GM21737 (cell line): ENCODE results near the gene LRRFIP1.

ENCODE experiments used
- ATAC-seq: cut with Tn5 transposase; IDR thresholded peaks from one replicate; pipeline ENCODE4 v1.9.1; 2021; ENCODE audit warnings: mild to moderate bottlenecking, moderate library complexity; ENCODE audit not compliant: unreplicated experiment

The LRRFIP1 gene

DNA sequence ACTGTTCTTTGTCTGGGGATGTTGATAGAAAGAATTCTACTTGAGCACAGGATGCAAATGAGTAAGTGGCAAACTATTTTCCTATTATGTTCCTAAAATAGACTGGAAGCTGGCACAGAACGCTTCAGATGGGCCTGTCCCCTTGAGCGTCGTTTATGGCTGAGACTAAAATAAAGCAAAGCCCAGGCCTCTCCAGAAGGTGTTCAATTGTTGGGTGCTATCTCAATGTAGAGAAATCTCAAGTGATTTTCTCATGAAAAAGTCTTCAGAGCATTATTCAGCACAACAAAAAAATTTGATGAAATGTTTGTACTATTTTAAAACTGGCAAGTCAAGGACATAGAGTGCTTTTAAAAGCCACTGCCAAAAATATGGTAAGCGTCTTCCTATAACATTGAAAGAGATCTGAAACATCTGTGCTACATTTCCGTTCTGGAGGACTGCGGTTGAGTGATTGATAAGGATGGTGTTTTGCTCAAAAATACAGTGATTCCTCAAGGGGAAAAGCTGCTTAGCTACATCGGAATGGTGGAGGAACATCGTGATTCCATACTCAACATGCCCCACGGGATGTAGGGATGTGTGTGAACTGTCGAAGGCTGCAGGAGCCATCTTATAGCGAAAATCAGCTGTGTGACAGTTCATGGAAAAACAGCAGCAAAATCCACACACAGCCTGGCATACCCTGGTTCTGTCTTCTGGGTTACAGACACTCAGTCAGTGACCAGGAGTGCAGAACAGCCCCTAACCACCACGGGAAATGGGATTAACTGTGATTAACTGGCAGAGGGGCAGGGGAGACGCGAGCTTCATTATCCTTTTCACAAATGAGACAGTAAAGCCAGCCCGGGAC lies 10.4 kb upstream of the LRRFIP1 start:
- no peak for ATAC-seq

DNA sequence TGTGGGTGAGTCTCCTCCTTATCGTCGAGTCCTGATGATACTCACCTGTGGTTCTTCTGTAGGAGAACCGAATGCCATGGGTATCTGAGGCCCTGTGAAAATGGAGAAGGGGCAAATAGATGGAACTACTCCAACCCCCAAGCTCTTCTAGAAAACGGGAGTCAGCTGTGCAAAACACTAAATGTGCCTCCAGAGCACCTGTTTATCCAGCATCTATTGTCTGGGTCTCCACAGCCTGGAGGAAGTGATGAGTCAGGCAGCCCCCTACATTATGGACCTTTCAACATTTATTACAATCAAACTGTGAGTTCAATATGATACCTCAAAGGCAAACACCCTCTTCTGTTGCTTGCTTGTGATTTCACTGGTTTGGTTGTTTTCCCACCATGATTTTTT lies 9.8 kb upstream of the LRRFIP1 start:
- ATAC-seq: no peak

DNA sequence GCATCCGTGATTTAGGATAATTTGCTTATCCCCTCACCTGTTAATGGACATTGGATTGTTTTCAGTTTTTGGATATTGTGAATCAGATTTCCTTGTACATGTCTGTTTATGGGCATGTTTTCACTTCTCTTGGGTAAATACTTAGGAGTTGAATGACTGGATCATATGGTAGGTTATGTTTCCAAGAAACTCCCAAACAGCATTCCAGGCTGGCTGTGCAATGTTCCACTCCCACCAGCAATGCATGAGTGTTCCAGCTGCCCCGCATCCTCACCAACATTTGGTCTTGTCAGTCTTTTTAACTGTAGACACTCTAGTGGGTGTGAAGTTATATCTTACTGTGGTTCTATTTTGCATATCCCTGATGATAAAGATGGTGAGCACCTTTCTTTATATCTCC lies 8.9 kb upstream of the LRRFIP1 start:
- no peak for ATAC-seq

DNA sequence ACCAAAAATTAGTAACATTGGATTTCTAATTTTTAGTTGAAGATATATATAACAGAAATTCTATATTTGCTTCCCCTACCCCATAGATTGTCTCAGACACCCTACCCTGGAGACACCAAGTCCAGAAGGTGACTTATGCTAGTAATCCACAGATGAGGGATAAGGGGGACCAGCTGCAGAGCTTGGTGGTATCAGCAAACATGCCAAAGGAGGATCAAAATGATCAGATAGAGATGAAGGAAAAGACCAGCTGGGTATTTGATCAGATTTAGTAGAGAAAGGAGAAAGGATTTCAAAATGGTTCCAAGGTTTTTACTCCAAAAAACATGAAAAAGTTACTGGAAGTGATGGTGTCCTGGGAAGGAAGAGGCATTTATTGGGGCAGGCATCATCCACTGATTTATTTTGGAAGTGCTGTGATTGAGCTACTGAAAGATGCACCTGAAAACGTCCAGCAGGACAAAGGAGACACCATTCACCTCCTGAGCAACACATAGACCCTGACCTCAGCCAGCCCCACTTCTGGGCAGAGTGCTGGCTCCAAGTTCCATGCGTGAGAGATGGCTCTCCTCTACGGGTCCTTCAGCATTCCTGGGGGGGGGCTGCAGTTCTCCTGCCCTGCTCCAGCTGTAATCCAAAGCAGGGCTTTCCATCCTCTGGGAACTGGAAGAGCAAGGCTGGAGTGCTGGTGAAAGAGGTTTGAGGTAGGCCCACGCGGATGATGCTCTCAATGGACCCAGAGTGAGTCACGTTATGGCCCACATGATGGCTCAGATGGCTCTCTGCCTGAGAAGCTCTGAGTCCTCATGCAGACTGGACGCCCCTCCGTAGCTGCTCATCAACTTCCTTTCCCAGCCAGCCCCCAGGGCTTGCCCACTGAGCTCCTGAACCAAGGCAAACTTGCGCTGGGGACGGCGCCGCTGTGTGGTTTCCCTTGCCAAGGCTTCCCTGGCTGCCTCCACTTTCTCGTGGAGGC lies 3.7 kb upstream of the LRRFIP1 start:
- no peak for ATAC-seq

DNA sequence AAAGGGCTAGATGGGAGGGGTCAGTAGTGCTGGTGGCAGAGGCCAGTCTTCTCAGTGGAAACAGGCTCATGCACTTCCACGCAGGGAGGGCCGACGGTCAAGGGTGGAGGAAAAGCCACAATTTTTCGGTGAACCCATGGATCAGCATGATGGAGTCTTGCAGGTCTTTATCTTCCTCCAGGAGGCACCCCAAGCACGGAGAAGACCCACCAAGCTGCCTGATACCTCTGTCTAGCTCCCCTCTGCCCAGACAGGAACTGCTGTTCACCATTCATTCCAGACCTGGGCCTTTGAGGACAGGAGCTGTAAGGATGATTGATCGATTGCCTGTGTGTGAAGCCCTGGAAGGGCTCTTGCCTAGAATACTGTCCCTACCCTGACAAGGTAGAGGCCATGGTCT lies 2.8 kb upstream of the LRRFIP1 start:
- no peak for ATAC-seq

DNA sequence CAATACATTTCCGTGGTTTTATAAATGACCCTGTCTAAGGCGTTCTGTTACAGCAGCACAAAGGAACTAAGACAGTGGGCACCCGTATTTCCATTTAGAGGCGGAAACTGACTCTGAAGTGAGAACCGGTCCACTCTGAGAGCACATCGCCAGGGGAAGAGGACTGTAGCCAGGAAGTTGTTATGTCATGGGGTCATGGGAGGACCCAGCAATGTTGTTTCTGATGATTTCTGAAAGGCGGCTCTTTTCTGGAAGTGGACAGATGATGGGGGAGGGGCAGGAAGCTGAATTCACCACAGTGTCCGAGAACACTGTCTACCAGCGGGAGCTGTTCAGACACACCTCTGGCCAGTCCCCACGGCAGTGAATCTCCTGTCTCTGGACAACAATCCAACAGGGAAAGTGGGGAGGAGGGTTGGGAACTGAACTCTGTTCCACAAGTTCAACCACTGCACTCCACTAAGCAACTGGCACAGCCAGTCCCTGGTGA lies 2.1 kb upstream of the LRRFIP1 start:
- ATAC-seq: no peak

DNA sequence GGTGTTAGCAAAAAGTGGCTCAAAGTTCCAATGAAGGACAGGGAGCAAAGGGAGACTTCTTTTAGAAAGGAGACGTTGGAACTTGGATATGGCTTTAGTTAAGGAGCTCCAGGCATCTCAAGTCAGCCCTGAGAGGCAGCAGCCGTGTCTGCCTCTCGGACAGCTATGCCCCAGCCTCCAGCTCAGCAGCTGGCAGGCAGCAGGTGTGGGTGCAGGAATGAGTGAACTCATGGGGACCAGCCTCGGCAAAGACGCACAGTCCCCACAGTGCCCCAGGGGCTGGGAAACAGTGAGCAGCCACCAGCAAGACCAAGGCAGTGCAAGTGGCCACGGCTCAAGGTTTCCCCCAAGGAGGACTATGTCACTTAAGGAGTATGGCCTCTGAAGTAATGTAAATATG lies 1.6 kb upstream of the LRRFIP1 start:
- ATAC-seq: no peak

DNA sequence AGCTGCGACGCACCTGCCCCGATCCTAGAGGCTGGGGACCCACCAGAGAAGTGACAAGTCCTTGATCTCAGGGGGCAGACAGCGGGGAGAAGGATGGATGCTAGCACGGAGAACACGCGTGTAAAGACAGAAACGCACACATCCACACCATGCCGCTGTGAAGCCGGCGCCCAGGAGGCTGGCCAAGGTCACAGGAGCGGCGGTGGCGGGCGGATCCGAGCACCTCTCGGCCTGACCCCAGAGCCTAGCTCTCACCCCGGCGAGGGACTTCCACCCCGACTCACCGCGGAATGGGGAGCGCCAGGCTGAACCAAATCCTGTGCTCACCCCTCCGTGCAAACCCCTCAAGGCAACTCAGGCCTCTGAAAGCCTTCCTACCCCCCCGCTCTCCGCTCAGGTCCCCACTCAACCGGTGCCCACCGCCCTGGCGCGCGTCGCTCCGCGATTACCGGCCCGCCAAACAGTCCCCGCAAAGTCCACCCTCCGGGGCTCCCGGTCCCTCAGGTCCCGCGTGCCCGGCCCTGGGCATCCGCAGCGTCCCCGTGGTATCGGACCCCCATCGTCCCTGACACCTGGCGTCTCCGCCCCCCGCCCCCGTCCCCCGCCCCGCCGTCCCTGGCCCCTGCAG lies 460 bp upstream of the LRRFIP1 start:
- no peak for ATAC-seq

DNA sequence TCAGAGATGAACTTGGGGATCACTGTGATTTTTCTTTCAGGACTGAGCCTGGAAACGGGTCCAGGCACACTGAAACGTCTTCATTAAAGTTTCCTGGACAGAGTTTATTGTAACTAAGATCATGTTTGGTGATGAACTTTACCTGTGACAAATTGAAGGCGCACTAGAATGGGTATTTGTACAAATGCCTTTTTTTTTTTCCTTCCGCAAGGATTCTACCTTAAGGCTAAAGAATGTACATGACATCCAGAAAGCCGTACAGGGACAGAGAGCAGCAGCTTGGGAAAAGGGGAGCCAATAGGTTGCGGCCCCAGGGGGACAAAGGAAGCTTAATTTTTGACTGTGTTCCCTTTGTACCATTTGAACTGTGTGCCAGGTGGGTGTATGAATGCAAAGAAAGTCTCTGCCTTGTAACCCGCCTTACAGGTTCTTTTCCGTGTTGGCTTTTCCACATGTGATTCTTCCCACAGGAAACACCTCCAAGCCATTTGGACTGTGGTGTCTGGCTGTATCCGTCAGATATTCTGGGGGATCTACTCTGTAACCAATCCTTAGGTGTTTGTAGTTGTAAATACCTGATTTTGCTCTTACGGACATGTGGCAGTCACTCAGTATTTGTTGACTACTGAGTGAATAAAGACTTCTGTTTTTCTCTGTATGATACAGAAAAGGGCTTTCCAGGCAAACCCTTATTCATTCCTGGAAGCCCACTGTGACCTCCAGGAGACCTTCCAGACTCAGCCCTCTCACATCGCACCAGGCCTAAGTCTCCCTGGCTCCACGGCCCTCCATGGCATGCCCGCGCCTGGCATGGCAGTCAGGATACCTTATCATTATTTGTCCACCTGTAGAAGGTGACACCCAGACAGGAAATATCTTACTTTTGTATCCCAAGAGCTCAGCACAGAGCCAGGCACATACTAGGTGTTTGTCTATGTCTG lies 1.1 kb downstream of the LRRFIP1 start:
- ATAC-seq: no peak

DNA sequence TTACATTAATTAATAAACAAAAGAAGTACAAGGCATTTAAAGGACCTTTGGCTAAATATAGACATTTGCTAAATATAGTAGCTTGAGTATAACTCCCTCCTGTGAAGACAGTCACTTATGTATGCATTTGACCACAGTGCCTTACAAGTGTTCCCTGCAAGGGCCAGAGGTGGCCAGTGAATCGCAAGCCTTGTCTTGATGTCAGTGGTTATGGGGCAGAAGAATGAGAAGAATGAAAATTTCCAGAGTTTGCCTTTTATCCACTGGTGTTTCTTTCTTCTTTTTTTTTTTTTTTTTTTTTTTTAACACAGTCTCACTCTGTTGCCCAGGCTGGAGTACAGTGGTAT lies 1.8 kb downstream of the LRRFIP1 start:
- ATAC-seq: no peak

DNA sequence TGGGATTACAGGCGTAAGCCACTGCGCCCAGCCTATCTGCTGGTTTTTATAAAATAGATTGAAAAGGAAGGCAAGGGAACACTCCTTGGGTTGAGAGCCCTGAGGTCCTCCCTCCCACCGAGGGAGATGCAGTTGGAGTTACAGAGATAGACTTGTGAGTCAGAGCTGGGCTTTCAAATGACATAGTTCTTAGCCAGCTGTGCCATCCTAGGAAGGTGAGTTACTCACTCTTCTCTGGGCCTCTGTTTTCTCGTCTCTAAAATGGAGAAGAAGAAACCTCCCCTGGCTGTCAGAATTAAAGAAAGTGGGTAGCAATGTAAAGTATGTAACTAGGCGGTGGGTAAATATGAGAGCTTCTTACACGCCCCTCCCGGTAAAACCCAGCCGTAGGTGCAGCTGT lies 2.4 kb downstream of the LRRFIP1 start:
- no peak for ATAC-seq

DNA sequence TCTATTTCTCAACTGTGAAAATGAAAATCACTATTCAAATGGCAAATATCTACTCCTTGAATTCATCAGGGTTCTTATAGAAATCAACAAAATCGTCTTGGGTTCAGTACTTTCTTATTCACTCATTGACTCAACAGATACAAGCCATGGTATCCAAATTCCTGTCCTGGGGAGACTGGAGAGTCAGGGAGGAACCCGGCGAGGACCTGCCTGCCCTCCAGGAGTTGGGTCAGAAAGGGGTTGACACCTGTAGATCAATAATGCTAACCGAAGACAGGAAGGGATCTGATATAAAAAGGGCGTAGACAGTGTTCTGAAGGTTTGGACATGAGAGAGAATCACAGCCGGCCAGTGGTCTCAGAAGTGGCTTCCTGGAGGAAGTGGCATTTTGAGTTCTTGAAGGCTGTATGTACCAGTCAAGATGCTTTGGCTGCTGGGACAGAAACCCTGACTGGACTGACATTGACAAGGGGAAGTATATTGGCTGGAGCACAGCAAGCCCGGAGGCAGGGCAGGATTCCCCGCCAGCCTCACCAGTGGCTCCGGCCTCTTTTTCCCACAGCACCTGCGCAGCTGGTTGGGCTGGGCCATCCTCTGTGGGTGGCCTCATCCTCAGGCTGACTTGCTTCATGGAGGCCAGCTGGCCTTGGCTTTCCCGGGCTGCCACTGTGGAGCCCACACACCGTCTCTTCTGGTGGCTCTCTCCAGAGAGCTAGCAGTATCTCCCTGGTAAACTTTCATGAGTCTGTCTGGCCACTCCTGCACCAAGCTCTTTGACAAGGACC lies 3.0 kb downstream of the LRRFIP1 start:
- ATAC-seq: no peak

DNA sequence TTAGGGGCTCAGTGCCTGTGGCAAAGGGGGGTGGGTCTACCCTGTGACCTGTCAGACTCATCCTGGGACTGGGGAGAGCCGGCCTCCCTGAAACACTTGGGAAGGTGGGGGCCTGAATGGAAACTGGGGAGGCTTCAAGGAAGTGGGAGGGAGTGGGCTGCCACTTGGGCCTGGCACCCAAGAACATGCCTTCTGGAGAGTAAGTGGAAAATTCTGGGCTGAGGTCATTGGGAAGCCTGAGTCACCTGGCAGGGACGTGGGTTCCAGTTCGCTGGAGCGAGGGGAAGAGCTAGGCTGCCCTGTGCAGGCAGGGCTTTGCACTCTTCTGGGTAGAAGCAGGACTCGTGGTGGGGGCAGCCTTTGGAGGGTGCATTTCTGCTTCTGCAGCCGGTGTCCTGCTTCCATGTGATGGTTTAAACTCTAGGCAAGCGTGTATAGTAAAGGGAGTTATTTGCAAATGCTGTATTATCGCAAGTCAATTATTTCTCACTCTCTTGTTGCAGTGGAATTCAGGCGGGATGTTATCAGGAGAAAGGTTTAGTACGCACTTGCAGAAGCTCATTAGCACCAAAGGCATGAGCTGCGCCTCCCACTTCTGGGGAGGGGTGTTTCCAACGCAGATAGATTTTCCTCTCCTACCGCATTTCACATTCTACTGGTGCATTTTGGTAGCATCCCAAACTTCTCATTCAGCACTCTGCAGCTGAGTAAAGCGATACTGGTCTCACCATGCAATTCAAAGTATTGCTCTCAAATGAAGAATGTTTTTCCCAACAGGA lies 3.8 kb downstream of the LRRFIP1 start:
- no peak for ATAC-seq

DNA sequence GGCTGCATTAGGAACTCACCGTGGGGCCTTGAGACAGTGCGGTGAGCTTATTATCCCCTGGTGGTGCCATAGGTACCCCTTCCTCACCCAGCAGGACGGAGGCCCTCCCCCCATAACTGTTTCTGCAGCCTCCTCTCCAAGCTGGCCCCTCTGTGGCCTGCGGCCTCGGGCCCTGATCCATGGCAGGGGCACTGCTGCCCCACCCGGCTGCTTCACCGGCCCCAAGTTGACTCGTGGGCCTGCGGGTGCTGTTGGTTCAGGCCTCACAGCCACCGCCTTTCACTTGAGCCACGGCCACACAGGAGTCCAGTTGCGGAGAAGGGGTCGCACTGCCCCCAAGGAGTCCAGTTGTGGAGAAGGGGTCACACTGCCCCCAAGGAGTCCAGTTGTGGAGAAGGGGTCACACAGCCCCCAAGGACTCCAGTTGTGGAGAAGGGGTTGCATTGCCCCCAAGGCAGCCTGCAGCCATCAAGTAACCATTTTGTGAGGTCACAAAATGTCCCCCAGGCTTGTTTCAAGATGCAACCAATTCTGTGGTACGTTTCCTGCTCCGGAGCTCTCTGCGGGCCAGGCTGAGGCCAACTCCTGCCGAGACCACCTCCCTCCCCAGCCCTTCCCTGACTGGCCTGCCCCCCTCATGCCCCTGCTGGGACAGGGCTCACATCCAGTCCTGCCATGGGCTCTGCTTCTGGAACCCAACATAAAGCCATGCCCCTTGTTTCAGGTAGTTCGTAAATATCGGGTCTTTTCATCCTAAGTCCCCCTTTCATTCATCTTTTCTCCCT lies 4.6 kb downstream of the LRRFIP1 start:
- no peak for ATAC-seq

DNA sequence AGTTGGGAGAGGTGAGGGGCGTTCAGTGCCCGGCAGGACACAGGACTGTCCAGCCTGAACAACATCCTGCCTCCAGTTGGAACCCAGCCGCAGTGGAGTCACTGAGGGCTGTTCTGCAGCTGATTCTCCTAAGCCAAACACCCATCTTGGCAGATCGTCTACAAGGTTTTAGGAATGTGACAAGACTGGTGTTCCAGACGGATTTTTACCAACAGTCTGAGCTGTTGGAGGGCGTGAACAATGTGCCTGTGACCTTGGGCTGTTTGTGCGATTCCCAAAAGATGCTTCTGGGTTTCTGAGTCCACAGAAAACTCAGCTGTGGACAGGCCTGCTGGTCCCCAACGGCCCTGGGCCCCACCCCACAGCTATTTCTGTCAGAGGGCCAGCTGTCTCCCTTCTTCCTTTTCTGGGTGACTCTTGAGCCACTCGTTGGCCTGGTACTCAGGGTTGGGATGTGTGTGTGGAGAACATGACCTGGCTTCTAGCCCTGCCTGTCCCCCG lies 5.7 kb downstream of the LRRFIP1 start:
- ATAC-seq: no peak

DNA sequence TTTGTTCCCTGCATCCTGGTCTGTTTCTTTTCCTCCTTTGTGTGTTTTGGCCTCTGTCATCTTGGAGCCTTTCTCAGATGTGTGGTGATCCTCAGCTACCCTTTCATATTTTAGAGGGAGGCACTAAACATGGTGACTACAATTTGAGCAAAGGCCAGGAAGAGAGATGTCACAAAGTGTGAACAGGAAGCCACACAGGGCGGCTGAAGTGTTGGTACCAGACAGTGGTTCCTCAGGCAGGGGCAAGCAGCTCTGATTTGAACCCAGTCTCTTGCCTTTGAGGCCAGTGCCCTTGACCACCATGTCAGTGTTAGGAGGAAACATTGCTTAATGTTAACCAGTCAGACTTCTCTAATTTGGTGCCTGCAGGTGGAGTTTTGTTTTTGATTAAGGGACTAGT lies 9.2 kb downstream of the LRRFIP1 start:
- ATAC-seq: no peak

DNA sequence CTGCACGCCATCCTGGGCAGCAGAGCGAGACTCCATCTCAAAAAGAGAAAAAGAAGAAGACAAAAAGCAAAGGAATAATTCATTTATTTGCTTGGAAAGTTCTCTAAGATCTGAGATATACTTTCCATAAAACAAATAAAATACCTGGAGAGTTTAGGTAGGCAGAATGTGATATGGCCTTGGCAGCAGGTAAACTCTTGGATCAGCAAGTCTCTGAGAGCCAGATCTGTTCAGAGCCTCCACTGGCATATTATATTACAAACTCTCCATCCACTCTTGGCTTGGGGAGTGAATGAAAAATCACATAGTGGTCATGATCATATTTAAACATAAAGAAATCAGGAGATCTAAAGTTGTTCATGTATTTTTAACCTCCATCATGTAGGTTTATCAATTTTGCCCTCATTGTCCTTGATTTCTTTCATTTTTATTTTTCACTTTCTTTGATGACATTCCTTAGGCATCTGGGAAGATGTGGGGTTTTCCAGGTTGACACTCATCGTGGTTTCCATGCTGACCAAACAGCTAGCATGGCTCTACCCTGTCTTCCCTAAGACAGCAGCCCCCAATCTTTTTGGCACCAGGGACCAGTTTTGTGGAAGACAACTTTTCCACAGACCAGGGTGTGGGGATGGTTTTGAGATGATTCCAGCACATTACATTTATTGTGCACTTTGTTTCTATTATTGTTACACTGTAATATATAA lies 10.2 kb downstream of the LRRFIP1 start:
- ATAC-seq: no peak
